Hematopoietic multipotent progenitor cell treated with erythropoietin and hydrocortisone succinate and interleukin-3 and kit ligand, for 6 days (in vitro differentiated cells): Measurements from ENCODE around the gene BCR.
A peak's percentile ranks its signal among the peaks of the same experiment; 100 is the strongest.

ENCODE experiments used
- DNase-seq: peaks from one replicate; pipeline ENCODE4 v3.0.0-alpha.2; 2015

BCR gene

DNA sequence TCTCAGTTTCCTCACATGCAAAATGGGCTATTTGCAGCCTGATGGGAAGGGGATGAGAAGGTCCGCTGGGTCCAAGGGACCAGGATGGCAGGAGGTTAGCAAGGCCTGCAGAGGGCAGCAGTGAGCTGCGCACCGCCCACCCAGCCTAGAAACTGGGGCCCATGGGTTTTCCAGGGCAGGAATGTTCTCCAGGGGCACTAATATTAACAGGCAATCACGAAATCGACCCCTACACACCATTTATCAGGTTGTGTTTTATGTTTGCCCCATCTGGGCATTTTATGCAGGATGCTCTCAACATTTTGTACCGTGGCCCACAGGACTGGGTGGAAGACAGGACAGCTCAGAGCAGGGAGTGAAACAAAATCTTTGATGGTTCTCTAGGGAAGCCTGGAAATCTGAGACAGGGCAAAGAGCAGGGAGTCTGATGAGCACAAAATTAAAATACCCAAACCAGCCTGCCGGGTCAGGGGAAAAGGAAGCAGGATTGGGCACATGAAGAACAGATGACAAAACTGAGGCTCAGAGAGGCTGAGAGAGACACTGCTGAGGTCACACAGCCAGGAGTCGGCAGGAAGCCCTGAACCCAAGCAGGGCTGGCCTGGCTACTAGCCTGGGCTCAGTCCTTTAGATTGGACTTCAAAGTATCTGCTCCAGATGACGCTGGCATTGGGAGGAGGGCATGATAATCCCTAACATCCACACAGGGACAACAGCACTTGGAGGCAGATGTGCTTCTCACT, 1.6 kb upstream of the BCR start:
- peak; percentile 83 for DNase-seq

DNA sequence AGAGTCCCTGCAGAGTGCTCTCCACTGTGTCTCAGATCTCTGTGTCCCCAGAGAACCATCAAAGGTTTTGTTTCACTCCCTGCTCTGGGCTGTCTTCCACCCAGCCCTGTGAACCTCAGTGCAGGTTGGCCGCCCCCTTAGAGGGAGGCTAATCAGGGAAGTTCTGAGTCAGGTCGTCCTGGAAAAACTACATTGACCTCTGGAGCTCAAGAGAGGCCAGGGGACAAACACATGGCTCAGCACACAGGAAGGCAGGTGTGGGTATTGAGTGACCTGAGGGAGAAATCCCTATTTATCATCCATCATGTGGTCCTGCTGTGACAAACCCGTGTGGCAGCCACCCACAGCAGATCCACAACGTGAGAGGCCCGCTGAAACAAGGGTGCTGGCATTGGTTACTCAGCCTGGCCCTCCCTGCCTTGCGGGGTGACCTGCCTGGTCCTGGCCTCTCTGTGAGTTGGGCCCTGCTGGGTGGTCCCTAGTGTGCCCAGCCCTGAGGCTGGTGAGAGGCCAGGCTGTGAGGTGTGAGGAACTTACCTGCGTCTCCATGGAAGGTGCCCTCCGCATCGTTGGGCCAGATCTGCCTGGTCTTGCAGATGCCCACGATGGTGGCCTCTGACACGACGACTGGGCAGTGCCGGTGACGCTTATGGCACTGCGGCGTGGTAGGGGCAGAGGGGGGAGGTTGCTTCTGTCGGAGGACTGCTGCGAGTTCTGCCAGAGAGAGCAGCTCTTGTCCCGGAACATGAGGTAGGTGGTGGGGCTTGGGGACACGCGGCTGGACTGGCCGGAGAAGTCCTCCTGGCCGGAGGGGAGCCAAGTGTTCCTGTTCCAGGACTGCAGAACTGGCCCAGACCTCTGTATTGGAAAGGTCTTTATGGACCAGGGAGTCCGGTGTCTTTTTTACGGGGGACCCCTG, 669 bp upstream of the BCR start:
- DNase-seq = no peak

- peak; percentile 54 for DNase-seq
These were observed 798 bp downstream of the BCR start for GRCh38 chr22:23180893-23181720.

GRCh38 chr22:23181721-23182308, 1.5 kb downstream of the BCR start:
- DNase-seq = peak; percentile 21

GRCh38 chr22:23182309-23183060, 2.2 kb downstream of the BCR start:
- peak; percentile 67 for DNase-seq

DNA sequence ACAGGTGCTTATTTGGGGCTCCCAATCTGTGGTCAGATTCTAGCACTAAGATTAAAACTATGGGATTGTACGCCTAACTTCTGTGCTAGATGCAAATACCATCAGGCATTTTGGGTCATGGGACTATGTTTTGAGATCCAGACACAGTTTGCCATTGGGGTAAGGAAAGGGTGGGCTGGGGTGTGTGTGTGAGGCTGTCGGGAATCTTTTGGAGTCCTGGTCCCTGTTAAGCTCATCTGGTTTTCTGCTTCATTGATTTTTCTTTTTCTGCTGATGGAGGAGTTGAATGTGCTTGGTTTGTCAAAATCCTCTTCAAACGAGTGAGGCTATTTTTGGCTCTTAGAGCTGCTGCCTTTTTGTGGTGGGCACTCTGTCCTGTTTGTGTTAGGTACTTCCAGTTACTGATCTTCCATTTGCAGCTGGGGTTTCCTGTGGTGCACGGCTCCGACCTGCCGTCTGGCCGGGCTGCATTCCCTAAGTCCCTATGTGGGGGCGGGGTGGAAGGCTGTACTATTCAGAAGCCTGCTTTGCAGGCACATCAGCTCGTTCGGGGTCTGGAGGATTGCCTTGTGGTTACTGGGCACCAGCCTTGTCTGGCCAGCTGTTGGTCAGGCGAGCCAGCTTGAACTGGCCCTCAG, 2.9 kb downstream of the BCR start:
- peak; percentile 57 for DNase-seq

GRCh38 chr22:23184100-23184763, 3.9 kb downstream of the BCR start:
- no peak for DNase-seq

DNA sequence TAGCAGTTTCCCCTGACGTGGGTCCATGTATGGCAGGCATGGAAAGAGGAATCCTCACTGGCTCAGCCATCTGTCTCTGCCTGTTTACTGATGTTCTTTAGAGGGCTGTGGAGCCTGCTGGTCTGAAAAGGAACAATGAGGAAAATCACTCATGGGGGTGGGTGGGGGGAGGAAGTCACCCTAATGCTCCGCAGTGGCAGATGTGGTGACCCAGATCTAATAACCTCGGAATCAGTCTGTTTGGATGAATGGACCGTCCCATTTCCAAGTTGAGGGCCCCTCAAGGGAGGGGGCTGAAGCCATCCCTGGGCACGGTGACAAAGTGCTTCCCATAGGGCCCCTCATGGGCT, 4.4 kb downstream of the BCR start:
- DNase-seq = no peak

DNA sequence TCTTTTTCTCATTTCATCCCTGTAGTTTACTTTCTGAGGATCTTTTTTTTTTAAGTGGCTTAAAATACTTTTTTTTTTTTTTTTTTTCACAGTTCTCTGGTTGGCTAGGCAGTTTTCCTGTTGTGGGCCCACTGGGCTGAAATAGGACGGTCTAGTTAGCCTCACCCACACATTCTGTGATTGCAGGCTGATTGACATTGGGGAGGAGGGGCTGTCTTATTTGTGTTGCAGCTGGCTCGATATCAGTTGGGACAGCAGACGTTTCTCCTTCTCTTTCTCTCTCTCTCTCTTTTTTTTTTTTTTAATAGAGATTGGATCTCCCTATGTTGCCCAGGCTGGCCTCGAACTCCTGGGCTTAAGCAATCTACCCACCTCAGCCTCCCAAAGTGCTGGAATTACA, 6.9 kb downstream of the BCR start:
- DNase-seq = peak; percentile 80

DNA sequence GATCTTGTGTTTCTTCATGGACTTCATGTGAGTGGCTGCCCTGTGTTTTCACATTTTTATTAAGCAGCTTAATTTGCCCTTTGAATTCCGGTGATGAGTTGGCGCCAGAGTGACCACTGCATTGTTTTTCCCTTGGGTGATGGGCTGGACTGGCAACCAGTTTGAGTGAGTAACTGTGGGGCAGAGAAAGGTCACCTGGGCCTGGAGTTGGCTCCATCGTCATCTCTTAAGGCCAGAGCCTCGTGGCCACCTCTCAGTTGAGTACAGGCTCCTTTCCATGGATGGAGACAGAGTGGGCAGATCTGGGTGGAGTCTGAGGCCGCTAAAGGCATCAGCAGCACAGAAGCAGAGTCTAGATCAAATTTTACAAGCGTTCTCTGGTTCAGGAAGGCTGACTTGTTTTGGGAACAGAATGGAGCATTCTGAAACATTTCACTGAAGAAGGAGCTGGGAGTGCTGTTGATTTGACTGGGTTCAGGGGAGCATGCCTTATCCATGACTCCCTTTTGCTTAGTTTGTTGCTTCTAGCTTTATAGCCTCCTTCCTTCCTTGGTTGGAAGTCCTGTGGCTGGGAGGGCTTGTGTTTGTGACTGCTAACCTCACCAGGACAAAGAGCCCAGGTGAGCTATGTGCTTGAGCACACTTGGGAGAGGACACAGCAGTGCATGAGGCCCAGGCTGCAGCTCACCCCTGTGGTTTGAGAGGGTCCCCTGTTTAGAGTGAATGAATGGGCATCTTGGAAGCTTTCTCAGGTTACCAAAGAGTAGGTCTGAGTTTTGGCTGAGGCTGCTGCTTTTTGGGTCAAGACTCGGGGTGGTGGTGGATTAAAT, 7.8 kb downstream of the BCR start:
- no peak for DNase-seq

DNA sequence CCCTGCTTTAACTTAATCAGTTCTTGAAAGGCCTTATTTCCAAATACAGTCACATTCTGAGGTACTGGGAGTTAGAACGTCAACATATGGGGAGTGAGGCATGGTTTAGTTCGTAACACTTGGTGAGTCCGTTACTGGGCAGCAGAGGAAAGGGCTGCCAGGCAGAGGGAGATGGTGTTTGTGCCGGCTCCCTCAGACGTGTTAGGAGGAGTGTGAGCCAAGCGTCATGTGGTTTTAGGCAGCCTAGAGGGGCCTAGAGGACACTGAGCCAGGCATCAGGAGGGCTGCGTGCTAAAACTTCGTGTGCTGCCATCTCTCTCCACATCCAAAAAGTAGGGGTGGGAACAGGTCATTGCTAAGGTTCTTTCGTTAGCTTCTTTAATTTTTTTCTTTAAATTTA, 10.2 kb downstream of the BCR start:
- DNase-seq = no peak

- no peak for DNase-seq
These were observed 11.8 kb downstream of the BCR start for GRCh38 chr22:23192133-23192532.

- no peak for DNase-seq
These were observed 12.2 kb downstream of the BCR start for GRCh38 chr22:23192558-23192957.

- no peak for DNase-seq
These were observed 13.0 kb downstream of the BCR start for GRCh38 chr22:23193196-23193827.

DNA sequence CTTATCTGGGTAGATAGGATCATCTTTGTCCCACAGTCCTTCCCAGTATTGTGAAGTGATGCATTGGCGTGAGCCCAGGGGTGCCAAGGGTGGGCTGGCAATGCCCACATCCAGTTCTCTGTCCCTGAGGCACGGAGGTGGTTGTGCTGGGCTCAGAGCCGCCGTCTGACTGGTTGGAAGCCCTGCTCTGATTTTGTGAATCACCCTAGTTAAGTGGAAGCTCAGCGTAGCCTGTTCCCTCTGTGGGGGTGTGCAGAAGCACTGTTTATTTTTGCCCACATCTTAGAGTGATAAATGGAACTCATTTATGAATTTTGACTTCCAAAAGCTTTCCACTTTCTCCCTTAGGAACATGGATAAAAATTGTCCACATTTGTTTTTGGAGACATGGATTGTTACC, 13.6 kb downstream of the BCR start:
- DNase-seq = no peak

GRCh38 chr22:23196165-23196564, 15.9 kb downstream of the BCR start:
- no peak for DNase-seq

- DNase-seq = no peak
These were observed 17.5 kb downstream of the BCR start for GRCh38 chr22:23197836-23198235.

- no peak for DNase-seq
These were observed 18.9 kb downstream of the BCR start for GRCh38 chr22:23199159-23199558.

DNA sequence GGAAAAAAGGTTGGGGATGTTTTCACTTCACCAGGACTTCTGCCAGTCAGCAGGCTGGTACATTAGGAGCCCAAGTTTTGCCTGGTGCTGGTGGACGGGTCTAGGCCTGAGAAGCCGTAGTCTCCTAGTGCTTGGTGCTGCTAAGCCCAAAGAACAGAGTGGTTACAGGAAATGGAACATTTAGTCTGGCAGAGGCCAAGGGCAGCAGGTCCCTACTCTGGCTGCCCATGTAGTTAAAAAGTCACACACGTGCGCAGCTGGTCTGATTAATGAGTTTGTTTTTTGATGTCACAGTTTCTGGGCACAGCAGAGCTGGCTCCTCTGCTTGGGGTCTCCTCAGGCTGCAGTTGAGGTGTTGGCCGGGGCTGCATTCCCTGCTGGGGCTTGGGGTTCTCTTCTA, 20.6 kb downstream of the BCR start:
- no peak for DNase-seq
